HG03575 (cell line): ENCODE results near the gene MAF.

Experiments used
- ATAC-seq: cut with Tn5 transposase; IDR thresholded peaks from one replicate; pipeline ENCODE4 v1.9.1; 2021; ENCODE audit not compliant: unreplicated experiment, insufficient number of reproducible peaks, low FRiP score; ENCODE audit errors: extremely low read depth

The MAF gene

GRCh38 chr16:79600638-79601091 lies at the start of gene MAF:
Gene MAF (minus strand): TSS chr16:79600737. CDS start chr16:79599902, 835 bp downstream.
- ATAC-seq: no peak

- no peak for ATAC-seq
These were observed 48.3 kb upstream of the MAF start for GRCh38 chr16:79648826-79649225.

- no peak for ATAC-seq
These were observed 47.0 kb upstream of the MAF start for GRCh38 chr16:79647586-79647985.

- ATAC-seq: no peak
These were observed 45.2 kb upstream of the MAF start for GRCh38 chr16:79645701-79646100.

- ATAC-seq: no peak
These were observed 44.6 kb upstream of the MAF start for GRCh38 chr16:79644971-79645667.

- ATAC-seq: no peak
These were observed 42.1 kb upstream of the MAF start for GRCh38 chr16:79642652-79643051.

- no peak for ATAC-seq
These were observed 40.2 kb upstream of the MAF start for GRCh38 chr16:79640513-79641360.

GRCh38 chr16:79639576-79640311 lies 39.2 kb upstream of the MAF start:
- no peak for ATAC-seq

- ATAC-seq: no peak
These were observed 37.8 kb upstream of the MAF start for GRCh38 chr16:79638386-79638785.

GRCh38 chr16:79635488-79635887 lies 35.0 kb upstream of the MAF start:
- no peak for ATAC-seq

GRCh38 chr16:79634298-79634697 lies 33.8 kb upstream of the MAF start:
- ATAC-seq: no peak

GRCh38 chr16:79632289-79632688 lies 31.8 kb upstream of the MAF start:
- ATAC-seq: no peak

- no peak for ATAC-seq
These were observed 28.5 kb upstream of the MAF start for GRCh38 chr16:79628988-79629387.

- peak; percentile 79 for ATAC-seq
These were observed 28.0 kb upstream of the MAF start for GRCh38 chr16:79628501-79628975.

GRCh38 chr16:79627092-79627491 lies 26.6 kb upstream of the MAF start:
- no peak for ATAC-seq

GRCh38 chr16:79625738-79626137 lies 25.2 kb upstream of the MAF start:
- no peak for ATAC-seq

GRCh38 chr16:79623824-79624223 lies 23.3 kb upstream of the MAF start:
- no peak for ATAC-seq

- ATAC-seq: no peak
These were observed 22.5 kb upstream of the MAF start for GRCh38 chr16:79623062-79623461.

- ATAC-seq: no peak
These were observed 20.5 kb upstream of the MAF start for GRCh38 chr16:79621027-79621426.

GRCh38 chr16:79618692-79619050 lies 18.1 kb upstream of the MAF start:
- no peak for ATAC-seq
